ENCODE measurements around the gene JAK2.
A peak's percentile ranks its signal among the peaks of the same experiment; 100 is the strongest.

Gene JAK2

GRCh38 chr9:4970970-4971641 lies 14.0 kb upstream of the JAK2 start:
- Histone ChIP-seq H3K4me3 (ENCODE audit: low read depth, low read length) (no peak overlapping the region), H3K4me1 (ENCODE audit: control insufficient read depth, insufficient read depth, low read length) (no peaks in the 10 kb centered on the region), H3K9me3 (ENCODE audit: control insufficient read depth, insufficient read depth, low read depth, low read length) (no peaks in the 10 kb centered on the region), H3K36me3 (ENCODE audit: control insufficient read depth in 2 of 2, insufficient read depth in 1 of 2, low read length in 2 of 2) (no peaks in the 10 kb centered on the region), H3K27ac (ENCODE audit: extremely low read depth, low read depth, low read length) (no peak overlapping the region)
- ChIA-PET CTCF (interaction anchor here (0.9 kb wide), 1 partner anchor 17 kb away, joined by 5 read pairs; no protein-coding TSS in a partner anchor), POLR2A (no interaction called here)
- TF ChIP-seq ZNF610 (tag by site-specific recombination; IDR thresholded peaks at IDR 0.05; ENCODE audit: borderline replicate concordance) (no peak), YY1 (tag by site-specific recombination; IDR thresholded peaks at IDR 0.05) (no peak), ZIC2 (tag by site-specific recombination; IDR thresholded peaks at IDR 0.05) (no peak), TCF7L2 (IDR thresholded peaks at IDR 0.05; ENCODE audit: borderline replicate concordance, low read depth, low read length) (no peak), ZSCAN16 (tag by site-specific recombination; IDR thresholded peaks at IDR 0.05) (no peak), ZNF629 (tag by site-specific recombination; IDR thresholded peaks at IDR 0.05) (no peak), ZNF221 (tag by site-specific recombination; IDR thresholded peaks at IDR 0.05; ENCODE audit: borderline replicate concordance) (no peak)

GRCh38 chr9:4973246-4973645 lies 11.8 kb upstream of the JAK2 start:
- H3K4me1 ChIP-seq (ENCODE audit: control insufficient read depth, insufficient read depth, low read length): no peaks in the 10 kb centered on the region
- H3K4me3 ChIP-seq (ENCODE audit: low read depth, low read length): no peak overlapping the region
- TF ChIP-seq HOXC10 (CRISPR knock-in tag; IDR thresholded peaks at IDR 0.05): no peak
- POLR2A ChIA-PET: interaction anchor here (3.1 kb wide), 1 partner anchor 12 kb away, joined by 10 read pairs; the partner anchor contains the start of gene JAK2
- no peaks in the 10 kb centered on the region for H3K36me3 ChIP-seq (ENCODE audit: control insufficient read depth in 2 of 2, insufficient read depth in 1 of 2, low read length in 2 of 2)
- CTCF ChIA-PET: interaction anchor here (0.6 to 1.1 kb wide), 3 partner anchors 16 to 175 kb away, joined by 3 to 4 read pairs (median 3); no protein-coding TSS in a partner anchor
- H3K9me3 ChIP-seq (ENCODE audit: control insufficient read depth, insufficient read depth, low read depth, low read length): no peaks in the 10 kb centered on the region
- no peak overlapping the region for H3K27ac ChIP-seq (ENCODE audit: extremely low read depth, low read depth, low read length)

GRCh38 chr9:4973902-4974301 lies 11.2 kb upstream of the JAK2 start:
- Histone ChIP-seq H3K9me3 (ENCODE audit: control insufficient read depth, insufficient read depth, low read depth, low read length) (no peaks in the 10 kb centered on the region), H3K36me3 (ENCODE audit: control insufficient read depth in 2 of 2, insufficient read depth in 1 of 2, low read length in 2 of 2) (no peaks in the 10 kb centered on the region), H3K27ac (ENCODE audit: extremely low read depth, low read depth, low read length) (no peak overlapping the region), H3K4me1 (ENCODE audit: control insufficient read depth, insufficient read depth, low read length) (no peaks in the 10 kb centered on the region), H3K4me3 (ENCODE audit: low read depth, low read length) (no peak overlapping the region)
- TF ChIP-seq HIC1 (tag by site-specific recombination; IDR thresholded peaks at IDR 0.05) (no peak), ZNF302 (tag by site-specific recombination; IDR thresholded peaks at IDR 0.05; ENCODE audit: low read depth) (no peak)
- CTCF ChIA-PET: interaction anchor here (0.6 to 1.1 kb wide), 2 partner anchors 10 to 176 kb away, joined by 3 read pairs; no protein-coding TSS in a partner anchor
- POLR2A ChIA-PET: interaction anchor here (3.1 kb wide), 1 partner anchor 11 kb away, joined by 10 read pairs; the partner anchor contains the start of gene JAK2

DNA sequence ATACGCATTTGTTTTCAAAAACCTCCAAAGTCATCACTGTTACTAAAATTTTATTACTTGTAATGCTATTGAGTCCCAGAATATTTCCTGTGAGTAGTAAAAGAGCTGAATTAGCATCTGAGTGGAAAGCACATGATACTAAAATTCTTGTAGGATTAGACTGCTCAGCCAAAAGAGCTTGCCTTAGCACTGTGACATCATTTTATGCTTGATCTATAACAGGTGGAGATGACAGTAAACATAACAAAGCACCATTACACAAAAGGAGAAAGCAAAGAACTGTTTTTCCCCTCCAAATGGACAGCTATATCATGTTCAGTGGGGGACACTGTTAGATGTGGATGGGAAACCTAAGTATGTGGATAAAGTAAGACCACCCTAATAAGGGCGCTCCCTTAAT lies 5.8 kb upstream of the JAK2 start:
- no peaks in the 10 kb centered on the region for H3K36me3 ChIP-seq (ENCODE audit: control insufficient read depth in 2 of 2, insufficient read depth in 1 of 2, low read length in 2 of 2)
- ChIA-PET POLR2A (no interaction called here), CTCF (interaction anchor here (0.6 to 1.6 kb wide), 4 partner anchors 9 to 604 kb away, joined by 3 to 5 read pairs (median 4); no protein-coding TSS in a partner anchor)

More for the DNA sequence above, 5.8 kb upstream of the JAK2 start:
- no peak overlapping the region for H3K4me3 ChIP-seq (ENCODE audit: low read depth, low read length)
- no peak for TF ChIP-seq PRDM2 (tag by site-specific recombination; IDR thresholded peaks at IDR 0.05; ENCODE audit: borderline replicate concordance)
- peak; percentile 37; the same call in 1 of the 2 replicates for TF ChIP-seq SCRT2 (tag by site-specific recombination; IDR thresholded peaks at IDR 0.05)
- H3K27ac ChIP-seq (ENCODE audit: extremely low read depth, low read depth, low read length): no peak overlapping the region
- no peaks in the 10 kb centered on the region for H3K4me1 ChIP-seq (ENCODE audit: control insufficient read depth, insufficient read depth, low read length)
- H3K9me3 ChIP-seq (ENCODE audit: control insufficient read depth, insufficient read depth, low read depth, low read length): no peaks in the 10 kb centered on the region
